Type B pancreatic cell (in vitro differentiated cells): ENCODE measurements around the gene EYS. TPM values are rescaled to one million over a fixed set of nuclear protein-coding genes. Genes with fewer than 3 reads are reported as not detected.

Source experiments
- DNase-seq: peaks from one replicate; pipeline ENCODE4 v3.0.0; 2021; ENCODE audit warnings: mixed read lengths; ENCODE audit not compliant: unreplicated experiment; ENCODE audit errors: extremely low spot score
- H3K27ac Mint-ChIP-seq: 2 replicates; pipeline ENCODE4 v1.8.0; 2021; ENCODE audit warnings: mild to moderate bottlenecking, mixed read lengths
- H3K27me3 Mint-ChIP-seq: 2 replicates; pipeline ENCODE4 v1.8.0; 2021; ENCODE audit warnings: mixed read lengths
- H3K36me3 Mint-ChIP-seq: 2 replicates; pipeline ENCODE4 v1.8.0; 2021; ENCODE audit warnings: mixed read lengths
- H3K4me1 Mint-ChIP-seq: one replicate; pipeline ENCODE4 v1.8.0; 2021; ENCODE audit warnings: mixed read lengths; ENCODE audit not compliant: unreplicated experiment
- H3K4me3 Mint-ChIP-seq: 2 replicates; pipeline ENCODE4 v1.8.0; 2021; ENCODE audit warnings: mild to moderate bottlenecking, mixed read lengths
- H3K9me3 Mint-ChIP-seq: 2 replicates; pipeline ENCODE4 v1.8.0; 2021; ENCODE audit warnings: mixed read lengths
- CTCF ChIP-seq: fragments of 200-600 bp; sonication (generic); conservative IDR thresholded peaks from 2 replicates; pipeline ENCODE4 v1.5.0; 2021; ENCODE audit warnings: antibody characterized with exemption, mild to moderate bottlenecking
- total RNA-seq: library from RNA; stranded (reverse); gene quantifications from 2 replicates; pipeline ENCODE4 v1.2.1, GENCODE V29; 2021; ENCODE audit warnings: low replicate concordance

The EYS gene
- total RNA-seq, 1 donor from 2014 or later, result 1.5 TPM

DNA sequence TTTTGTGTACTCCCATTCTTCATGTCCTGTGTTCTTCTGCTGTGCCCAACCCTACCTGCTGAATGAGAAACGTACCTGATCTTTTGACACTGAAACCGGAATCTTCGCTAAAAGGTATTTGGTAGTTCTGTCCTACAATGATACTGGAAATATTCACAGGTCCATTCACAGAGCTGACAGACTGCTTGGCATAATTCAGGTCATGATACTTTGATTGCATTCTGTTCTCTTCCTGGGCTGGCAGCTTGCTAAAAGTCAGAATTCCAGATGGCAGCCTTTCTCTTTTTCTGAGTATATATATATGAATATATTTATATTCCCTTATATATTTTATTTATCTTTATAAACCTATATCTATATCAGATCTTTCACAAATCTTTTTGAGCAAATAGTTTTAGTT is 1696.4 kb downstream of the EYS start:
- Mint-ChIP-seq H3K27ac (no peak overlapping the region), H3K4me1 (peaks cover 12% of the 10 kb centered on the region), H3K4me3 (no peak overlapping the region), H3K27me3 (no peaks in the 10 kb centered on the region), H3K36me3 (no peaks in the 10 kb centered on the region), H3K9me3 (no peaks in the 10 kb centered on the region)
- no peak for DNase-seq
- TF ChIP-seq CTCF, result no peak

- Mint-ChIP-seq H3K27ac (no peak overlapping the region), H3K27me3 (peaks cover 3% of the 10 kb centered on the region), H3K4me1 (peaks cover 12% of the 10 kb centered on the region), H3K9me3 (no peaks in the 10 kb centered on the region), H3K4me3 (no peak overlapping the region), H3K36me3 (no peaks in the 10 kb centered on the region)
- TF ChIP-seq CTCF, result no peak
- no peak for DNase-seq
Measured at GRCh38 chr6:64010010-64010409, 1697.0 kb downstream of the EYS start.

GRCh38 chr6:64006246-64006645 is 1700.8 kb downstream of the EYS start:
- no peak for TF ChIP-seq CTCF
- Mint-ChIP-seq H3K9me3 (no peaks in the 10 kb centered on the region), H3K36me3 (no peaks in the 10 kb centered on the region), H3K4me3 (no peak overlapping the region), H3K4me1 (no peaks in the 10 kb centered on the region), H3K27ac (no peak overlapping the region), H3K27me3 (peaks cover 6% of the 10 kb centered on the region)
- no peak for DNase-seq

DNA sequence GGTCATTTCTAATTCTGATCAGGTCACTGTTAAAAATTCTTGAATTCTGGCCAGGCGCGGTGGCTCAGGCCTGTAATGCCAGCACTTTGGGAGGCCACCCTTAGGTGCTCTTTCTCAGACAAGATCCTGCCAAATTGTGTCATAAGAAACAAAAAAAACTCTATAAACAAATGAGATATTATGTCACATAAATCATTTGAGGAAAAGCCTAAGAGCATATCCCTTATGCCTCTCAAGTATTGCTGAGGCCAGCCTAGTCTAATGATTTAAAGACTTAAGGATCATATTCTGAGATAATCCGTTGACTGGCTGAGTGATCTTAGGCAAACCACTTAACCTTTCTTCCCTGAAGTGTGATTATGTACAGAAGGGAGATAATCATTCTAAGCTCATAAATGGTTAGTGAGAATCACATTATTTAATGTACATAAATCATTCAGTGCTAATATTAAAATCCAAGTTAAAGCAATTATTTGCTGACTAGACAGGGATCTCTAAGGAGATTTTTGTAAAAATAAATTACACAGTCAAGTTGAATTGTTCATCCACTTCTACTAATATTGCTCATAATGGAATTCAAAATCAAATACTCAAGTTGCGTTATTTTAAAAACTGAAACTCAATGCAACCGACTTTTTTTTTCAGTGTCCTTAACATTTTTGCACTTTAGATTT is 1706.1 kb downstream of the EYS start:
- TF ChIP-seq CTCF, result no peak
- Mint-ChIP-seq H3K4me1 (no peaks in the 10 kb centered on the region), H3K27ac (no peak overlapping the region), H3K9me3 (no peaks in the 10 kb centered on the region), H3K4me3 (no peak overlapping the region), H3K27me3 (peaks cover 6% of the 10 kb centered on the region), H3K36me3 (no peaks in the 10 kb centered on the region)
- DNase-seq, result no peak

DNA sequence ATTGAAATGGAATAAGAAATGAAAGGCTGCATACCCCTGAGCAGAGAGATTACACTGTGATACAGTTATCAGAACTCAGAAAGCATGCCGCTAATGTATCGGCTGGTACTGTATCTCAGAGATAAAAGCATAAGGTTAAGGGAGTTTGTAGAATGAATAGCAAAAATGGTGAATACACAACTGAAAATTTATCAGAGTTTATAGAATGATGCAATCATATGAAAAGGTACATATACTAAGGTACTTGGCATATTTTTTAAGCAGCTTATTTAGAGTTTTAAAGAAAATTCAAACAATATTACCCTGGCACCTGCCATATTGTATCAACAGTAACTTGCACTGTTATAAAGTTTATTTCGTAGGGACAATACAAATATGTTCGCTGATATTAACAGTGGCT is 1707.4 kb downstream of the EYS start:
- Mint-ChIP-seq H3K27me3 (peaks cover 3% of the 10 kb centered on the region), H3K36me3 (no peaks in the 10 kb centered on the region), H3K4me1 (no peaks in the 10 kb centered on the region), H3K9me3 (no peaks in the 10 kb centered on the region), H3K27ac (no peak overlapping the region), H3K4me3 (no peak overlapping the region)
- no peak for DNase-seq
- TF ChIP-seq CTCF, result no peak

- TF ChIP-seq CTCF, result no peak
- no peak for DNase-seq
- Mint-ChIP-seq H3K4me3 (no peak overlapping the region), H3K9me3 (no peaks in the 10 kb centered on the region), H3K27me3 (peaks cover 3% of the 10 kb centered on the region), H3K4me1 (no peaks in the 10 kb centered on the region), H3K27ac (no peak overlapping the region), H3K36me3 (no peaks in the 10 kb centered on the region)
Measured at GRCh38 chr6:63998991-63999390, 1708.0 kb downstream of the EYS start.
